Heart right ventricle (tissue), 16 donors: ENCODE measurements around the gene COG4. TPM values are rescaled to one million over a fixed set of nuclear protein-coding genes. Genes with fewer than 3 reads are reported as not detected.

Experiments
- ATAC-seq, 8 donors: fragments of 200-7000 bp; cut with Tn5 transposase; one replicate each; pipeline ENCODE4 v1.9.1; 2020; ENCODE audit warnings: mild to moderate bottlenecking in 8 of 8, moderate library complexity in 8 of 8, moderate number of reproducible peaks in 1 of 8
- DNase-seq, 2 donors: peaks; one replicate each; pipeline ENCODE4 v3.0.0-alpha.2; 2020
- H3K27ac ChIP-seq, 10 donors: fragments of 200-600 bp; sonication (generic) in 2 of 10; one replicate each; pipeline versions ENCODE4 v1.5.0 to v1.8.0; 2020 to 2022; ENCODE audit warnings: mild to moderate bottlenecking in 3 of 10
- H3K27me3 ChIP-seq, 7 donors: fragments of 200-600 bp; one replicate each; pipeline ENCODE4 v1.8.0; 2021 to 2022; ENCODE audit warnings: mild to moderate bottlenecking in 2 of 7
- H3K36me3 ChIP-seq, 9 donors: fragments of 200-600 bp; sonication (generic) in 1 of 9; one replicate each; pipeline versions ENCODE4 v1.5.0 to v1.8.0; 2020 to 2022; ENCODE audit warnings: mild to moderate bottlenecking in 2 of 9
- H3K4me1 ChIP-seq, 9 donors: fragments of 200-600 bp; sonication (generic) in 1 of 9; one replicate each; pipeline versions ENCODE4 v1.5.0 to v1.8.0; 2020 to 2022; ENCODE audit warnings: mild to moderate bottlenecking in 4 of 9
- H3K4me3 ChIP-seq, 10 donors: fragments of 200-600 bp; sonication (generic) in 2 of 10; one replicate each; pipeline versions ENCODE4 v1.5.0 to v1.8.0; 2020 to 2022; ENCODE audit warnings: mild to moderate bottlenecking in 7 of 10, moderate library complexity in 2 of 10
- H3K9me3 ChIP-seq, 11 donors: fragments of 200-600 bp in 10 of 11; sonication (generic) in 2 of 11; one replicate each; pipeline versions ENCODE4 v1.5.0 to v1.8.0; 2013 to 2022; ENCODE audit warnings: mild to moderate bottlenecking in 2 of 11, control low read depth in 1 of 11, moderate library complexity in 1 of 11
- CTCF ChIP-seq, 9 donors: fragments of 200-600 bp; sonication (generic) in 2 of 9; IDR thresholded peaks; one replicate each; pipeline versions ENCODE4 v1.5.0 to v1.8.0; 2021 to 2022; ENCODE audit warnings: antibody characterized with exemption in 9 of 9, mild to moderate bottlenecking in 5 of 9, moderate library complexity in 1 of 9
- WGBS, 2 donors: extraction: QIAGEN DNeasy Blood & Tissue Kit; methylation state at CpG; one replicate each; pipeline ENCODE4 v1.1.7; 2013; ENCODE audit warnings: inconsistent platforms in 1 of 2; 5-methylcytosine and 5-hydroxymethylcytosine counted together
- intact Hi-C, 10 donors: fragments of 100-400 bp; cut with DNase I; formaldehyde crosslinking; loops; one replicate each; pipeline versions ENCODE4 v1.11.1 to v1.14.2; 2022
- polyA plus RNA-seq, 2 donors: library from polyadenylated mRNA; stranded (reverse); fragments of 200-250 nt; gene quantifications; one replicate each; pipeline ENCODE4 v1.2.3, GENCODE V29; 2013
- total RNA-seq, 10 donors: library from RNA; stranded (reverse); fragmentation: NEBNext Ultra II Directional in 3 of 10; extraction: Animal tissue kit (Norgen Biotek cat#: 25700) in 3 of 10; gene quantifications; one replicate each; pipeline versions ENCODE4 v1.2.1 to v1.2.4, GENCODE V29; 2021 to 2023
- donor health status: Arrhythmogenic right ventricular cardiomyopathy.
- donor health status: ischemic (EF 13 %, LVEDD 7.1; RV severe dilation, severe dysfunction).
- donor health status: healthy with polysubstance abuse.
- donor health status: DM: no; HTN: yes; CAD: no.
- donor health status: DM: no; HTN: no; CAD: no.
- donor health status: ischemic (EF 25% LVEDD 6.9; RV normal size, moderate dysfunction).
- donor health status: ischemic (EF 25% LVEDD 5.7; RV mildly dilated, moderate dysfunction).
- donor health status: healthy.
- donor health status: DM: yes; HTN: yes; CAD: no.
- donor health status: Ischemic cardiomyopathy.
- donor health status: ischemic (EF 35%, LVEDD 5.7; RV mildly dilated, moderate dysfunction).
- donor health status: nonischemic (EF 11% LVEDD 7.7; RV severe dilation, severe dysfunction).
- donor health status: DM: yes; HTN: yes; CAD: no.
- donor health status: PGD.
- donor health status: ischemic (EF 29% LVEDD 5.4; RV normal size, mild dysfunction).
- donor health status: nonischemic (EF 23%, LVEDD 6.1; RV moderate dilation, normal function).

Gene COG4
- total and polyA plus RNA-seq, 12 donors: 29.3 to 56.8 (median 40.5) TPM

- H3K36me3 ChIP-seq: peaks cover 0 to 100% (median 51%) of the 10 kb centered on the region in 9 donors
- intact Hi-C loops: loop anchor here in 1 of 10 donors (10.0 kb wide), 1 partner anchor 132 kb away; no protein-coding TSS in a partner anchor
- H3K9me3 ChIP-seq: no peaks in the 10 kb centered on the region
- H3K4me3 ChIP-seq: no peak overlapping the region
- H3K4me1 ChIP-seq: peaks cover 0 to 15% (median 6%) of the 10 kb centered on the region in 9 donors
- DNase-seq (no peak), ATAC-seq (no peak)
- WGBS, 2 donors: 95 to 98% methylated on average over 6 of the region's 6 CpGs
- no peaks in the 10 kb centered on the region for H3K27me3 ChIP-seq
- TF ChIP-seq CTCF (IDR thresholded peaks at IDR 0.05): no peak
- no peak overlapping the region for H3K27ac ChIP-seq
Observed at GRCh38 chr16:70496513-70496912, 26.8 kb downstream of the COG4 start.

GRCh38 chr16:70495425-70496182, 27.8 kb downstream of the COG4 start:
- H3K4me3 ChIP-seq: no peak overlapping the region

GRCh38 chr16:70494777-70495176, 28.6 kb downstream of the COG4 start:
- no peak for DNase-seq
- Histone ChIP-seq H3K9me3 (no peaks in the 10 kb centered on the region), H3K36me3 (peaks cover 0 to 100% (median 48%) of the 10 kb centered on the region in 9 donors), H3K27me3 (no peaks in the 10 kb centered on the region), H3K27ac (peak overlapping the region in 2 of 10 donors; percentile 52 to 65), H3K4me3 (no peak overlapping the region), H3K4me1 (peaks cover 0 to 15% (median 7%) of the 10 kb centered on the region in 9 donors)
- no peak for TF ChIP-seq CTCF (IDR thresholded peaks at IDR 0.05)
- intact Hi-C loops: loop anchor here in 1 of 10 donors (10.0 kb wide), 1 partner anchor 130 kb away; no protein-coding TSS in a partner anchor
- ATAC-seq: no peak
- 73% methylated on average over 2 of the region's 2 CpGs for WGBS, 2 donors

More at GRCh38 chr16:70495425-70496182, 27.8 kb downstream of the COG4 start:
- TF ChIP-seq CTCF (IDR thresholded peaks at IDR 0.05): no peak
- WGBS, 2 donors: 86 to 89% methylated on average over 9 of the region's 9 CpGs
- intact Hi-C loops: loop anchor here in 1 of 10 donors (10.0 kb wide), 1 partner anchor 131 kb away; no protein-coding TSS in a partner anchor
- Histone ChIP-seq H3K27ac (no peak overlapping the region), H3K27me3 (no peaks in the 10 kb centered on the region), H3K4me1 (peaks cover 0 to 15% (median 6%) of the 10 kb centered on the region in 9 donors), H3K9me3 (no peaks in the 10 kb centered on the region), H3K36me3 (peaks cover 0 to 100% (median 50%) of the 10 kb centered on the region in 9 donors)
- ATAC-seq (no peak), DNase-seq (no peak)

GRCh38 chr16:70494202-70494770, 29.1 kb downstream of the COG4 start:
- peak overlapping the region in 5 of 10 donors; percentile 39 to 65 (median 60) for H3K27ac ChIP-seq
- intact Hi-C loops: loop anchor here in 1 of 10 donors (10.0 kb wide), 1 partner anchor 129 kb away; no protein-coding TSS in a partner anchor
- peaks cover 0 to 15% (median 7%) of the 10 kb centered on the region in 9 donors for H3K4me1 ChIP-seq
- H3K4me3 ChIP-seq: no peak overlapping the region
- no peaks in the 10 kb centered on the region for H3K27me3 ChIP-seq
- peak in 7 of 8 donors; percentile 31 to 77 (median 61) for ATAC-seq
- no peak for DNase-seq
- WGBS, 2 donors: 35 to 58% methylated on average over 5 of the region's 5 CpGs
- no peak for TF ChIP-seq CTCF (IDR thresholded peaks at IDR 0.05)
- H3K9me3 ChIP-seq: no peaks in the 10 kb centered on the region
- peaks cover 0 to 100% (median 45%) of the 10 kb centered on the region in 9 donors for H3K36me3 ChIP-seq
